HCEC 1CT (cell line): ENCODE results near the gene SLC9A5.

Source experiments
- DNase-seq: peaks from one replicate; pipeline ENCODE4 v3.0.0-alpha.2; 2017

The SLC9A5 gene

GRCh38 chr16:67258161-67258835 lies 9.5 kb downstream of the SLC9A5 start:
- DNase-seq: no peak

DNA sequence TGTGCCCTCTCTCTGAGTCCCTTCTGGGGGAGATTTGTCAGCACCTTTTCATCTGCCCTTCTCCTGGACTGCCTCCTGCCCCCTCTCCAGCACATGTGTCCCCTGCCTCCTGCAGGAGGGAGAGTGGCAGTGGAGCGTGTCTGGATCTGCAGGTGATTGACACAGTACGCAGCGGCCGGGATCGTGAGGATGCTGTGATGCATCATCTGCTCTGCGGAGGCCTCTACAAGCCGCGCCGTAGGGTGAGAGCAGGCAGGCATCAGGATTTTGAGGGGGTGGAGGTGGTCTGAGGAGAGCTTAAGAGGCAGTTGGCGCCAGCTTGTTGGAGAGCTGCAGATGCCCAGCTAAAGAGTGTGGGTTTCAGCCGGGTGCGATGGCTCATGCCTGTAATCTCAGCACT lies 10.9 kb downstream of the SLC9A5 start:
- no peak for DNase-seq

DNA sequence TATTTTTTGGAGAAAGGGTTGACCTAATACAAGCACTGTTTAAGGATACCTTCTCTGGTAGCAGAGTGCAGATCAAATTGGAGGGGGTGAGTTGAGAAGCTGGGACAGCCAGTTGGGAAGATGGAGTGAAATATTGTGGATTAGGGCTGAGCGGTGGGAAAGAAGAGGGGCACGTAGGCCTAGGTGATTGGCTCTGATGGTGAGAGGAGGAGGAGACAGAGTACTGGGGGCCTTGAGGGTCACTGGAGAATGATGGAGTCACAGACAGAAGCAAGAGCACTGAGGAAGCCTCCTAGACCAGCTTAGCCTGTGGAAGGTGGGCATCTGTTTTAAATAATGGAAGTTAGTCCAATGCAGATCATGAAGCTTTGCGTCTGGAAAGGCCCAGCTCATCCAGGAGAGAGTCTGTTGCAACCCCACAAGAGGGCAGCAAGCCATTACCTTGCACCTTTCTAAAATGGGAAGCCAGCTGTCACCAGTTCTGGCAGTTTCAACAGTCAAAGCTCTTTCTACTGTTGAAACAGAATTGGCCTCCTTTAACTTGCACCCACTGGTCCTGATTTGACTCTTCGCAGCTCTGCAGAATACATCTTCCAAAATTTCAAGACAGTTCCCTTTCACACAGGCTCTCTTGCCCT lies 11.8 kb downstream of the SLC9A5 start:
- DNase-seq: peak; percentile 58

GRCh38 chr16:67263201-67263600 lies 14.4 kb downstream of the SLC9A5 start:
- DNase-seq: no peak

- no peak for DNase-seq
These were observed 15.5 kb downstream of the SLC9A5 start for GRCh38 chr16:67264277-67264676.

DNA sequence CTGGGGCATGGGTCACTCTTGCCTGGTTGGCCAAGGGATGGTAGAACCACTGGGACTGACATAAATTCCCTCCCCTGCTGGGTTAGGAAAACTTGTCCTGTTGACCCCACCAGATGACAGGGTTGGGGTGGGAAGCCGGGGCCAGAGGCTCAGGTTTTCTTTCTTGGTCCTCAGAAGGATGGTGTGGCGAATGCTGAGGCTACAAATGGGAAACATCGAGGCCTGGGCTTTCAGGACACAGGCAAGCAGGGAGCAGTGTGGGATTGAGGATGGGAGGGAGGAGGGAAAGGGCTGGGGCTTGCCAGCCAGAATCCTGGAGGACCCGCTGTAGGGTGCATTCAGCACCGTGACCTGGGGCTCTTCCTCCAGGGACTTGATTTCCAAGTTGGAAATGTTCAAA lies 16.1 kb downstream of the SLC9A5 start:
- DNase-seq: no peak

GRCh38 chr16:67265834-67266233 lies 17.1 kb downstream of the SLC9A5 start:
- no peak for DNase-seq

DNA sequence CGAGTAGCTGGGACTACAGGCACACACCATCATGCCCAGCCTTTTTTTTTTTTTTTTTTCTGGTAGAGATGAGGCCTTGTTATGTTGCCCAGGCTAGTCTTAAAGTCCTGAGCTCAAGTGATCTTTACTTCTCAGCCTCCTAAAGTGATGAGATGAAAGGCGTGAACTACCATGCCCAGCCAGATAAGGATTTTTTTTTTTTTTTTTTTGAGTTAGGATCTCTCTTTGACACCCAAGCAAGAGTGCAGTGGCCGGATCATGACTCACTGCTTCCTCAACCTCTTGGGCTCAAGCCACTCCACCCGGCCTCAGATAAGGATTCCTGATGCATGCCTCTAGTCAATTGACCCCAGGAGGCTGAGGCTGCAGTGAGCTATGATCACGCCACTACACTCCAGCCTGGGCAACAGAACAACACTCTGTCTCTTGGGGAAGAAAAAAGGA lies 19.4 kb downstream of the SLC9A5 start:
- DNase-seq: peak; percentile 89

DNA sequence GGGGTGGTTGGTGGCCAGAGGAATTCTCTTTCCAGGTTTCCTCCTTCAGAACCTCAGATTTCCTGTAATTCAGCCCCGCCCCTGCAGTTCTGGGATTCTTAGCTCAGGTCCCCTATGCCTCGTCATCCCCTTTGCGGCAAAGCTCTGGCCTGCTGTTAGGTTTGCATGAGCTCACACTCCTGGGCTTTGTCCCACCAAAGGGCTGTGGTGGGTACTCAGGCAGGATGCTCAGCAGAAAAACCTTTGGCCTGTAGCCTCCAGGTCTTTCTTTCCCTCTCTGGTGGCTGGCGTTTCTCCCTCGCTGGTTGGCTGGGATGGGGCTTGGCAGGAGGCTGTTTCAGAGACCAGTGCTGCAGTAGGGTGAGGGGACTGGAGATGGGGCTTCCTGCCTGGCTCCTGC lies 21.0 kb downstream of the SLC9A5 start:
- DNase-seq: no peak

DNA sequence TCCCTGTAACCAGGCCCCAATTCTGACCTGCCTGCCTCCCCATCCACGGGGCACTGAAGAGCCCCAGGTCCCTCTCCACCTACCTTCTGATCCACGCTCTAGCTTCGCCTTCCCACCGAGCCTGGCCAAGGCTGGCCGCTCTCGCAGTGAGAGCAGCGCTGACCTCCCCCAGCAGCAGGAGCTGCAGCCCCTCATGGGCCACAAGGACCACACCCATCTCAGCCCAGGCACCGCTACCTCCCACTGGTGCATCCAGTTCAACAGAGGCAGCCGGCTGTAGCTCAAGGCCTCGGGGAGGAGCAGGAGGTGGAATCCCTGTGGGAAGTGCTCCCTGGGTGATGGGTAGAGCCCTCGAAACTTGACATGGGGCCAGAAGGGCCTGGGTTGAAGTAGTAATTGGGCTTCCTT lies 22.2 kb downstream of the SLC9A5 start:
- no peak for DNase-seq

GRCh38 chr16:67271446-67271845 lies 22.7 kb downstream of the SLC9A5 start:
- DNase-seq: no peak

GRCh38 chr16:67275321-67275720 lies 26.5 kb downstream of the SLC9A5 start:
- no peak for DNase-seq

DNA sequence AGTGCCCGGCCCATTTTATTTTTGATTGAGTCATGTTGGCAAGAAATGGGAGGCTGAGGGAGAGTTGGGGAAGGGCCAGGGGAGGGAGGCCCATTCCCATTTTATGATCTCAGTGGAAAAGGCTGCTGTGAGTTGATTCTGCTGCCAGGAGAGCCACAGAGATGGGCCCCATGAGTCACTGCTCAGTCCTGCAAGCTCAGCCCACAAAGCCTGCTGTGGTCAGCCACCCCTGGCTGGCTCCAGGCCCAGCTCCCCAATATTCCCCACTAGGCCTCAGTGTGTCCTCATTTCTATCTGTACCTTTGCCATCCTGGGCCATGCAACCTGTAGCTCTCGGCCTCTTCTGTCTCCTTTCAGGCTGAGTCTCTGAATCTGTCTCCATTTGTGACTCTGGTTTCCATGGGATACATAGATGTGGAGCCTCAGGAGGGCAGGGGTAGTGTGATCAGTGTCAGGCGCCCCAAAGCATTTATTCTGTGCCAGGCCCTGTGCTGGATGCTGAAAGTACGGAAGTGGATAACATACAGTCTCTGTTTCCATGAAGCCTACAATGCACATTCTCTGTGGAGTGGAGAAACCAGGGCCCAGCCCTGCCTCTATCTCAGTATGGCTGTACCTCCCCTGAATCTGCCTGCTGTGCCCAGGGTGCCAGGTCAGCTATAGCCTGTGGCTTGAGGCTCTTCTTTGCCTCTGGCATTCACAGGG lies 28.7 kb downstream of the SLC9A5 start:
- DNase-seq: peak; percentile 99

GRCh38 chr16:67277999-67278772 lies 29.4 kb downstream of the SLC9A5 start:
- peak; percentile 79 for DNase-seq

DNA sequence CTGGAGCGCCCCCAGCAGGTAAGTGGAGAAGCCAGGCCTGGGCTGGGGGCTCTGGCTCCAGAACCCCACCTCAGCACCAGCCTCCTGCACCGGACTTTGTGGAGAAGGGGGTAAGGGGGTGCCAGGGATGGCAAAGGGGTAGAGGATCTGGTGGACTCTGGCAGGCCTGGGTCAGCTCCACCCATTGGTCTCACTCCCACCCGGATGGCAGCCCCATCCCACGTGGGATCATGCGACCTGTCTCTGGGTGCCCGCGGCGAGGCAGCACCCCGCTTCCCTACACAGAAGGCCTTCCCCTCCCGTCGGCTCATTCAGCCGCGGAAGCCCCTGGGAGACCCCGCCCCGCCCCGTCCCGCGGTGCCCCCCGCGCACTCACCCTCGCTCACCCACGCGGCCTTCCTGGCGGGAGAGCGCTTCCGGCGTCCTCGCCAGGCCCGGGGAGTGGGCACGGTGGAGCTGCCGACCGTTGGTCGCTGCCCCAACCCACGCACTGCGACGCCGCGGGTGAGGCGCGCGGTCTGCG lies 30.1 kb downstream of the SLC9A5 start:
- DNase-seq: no peak

DNA sequence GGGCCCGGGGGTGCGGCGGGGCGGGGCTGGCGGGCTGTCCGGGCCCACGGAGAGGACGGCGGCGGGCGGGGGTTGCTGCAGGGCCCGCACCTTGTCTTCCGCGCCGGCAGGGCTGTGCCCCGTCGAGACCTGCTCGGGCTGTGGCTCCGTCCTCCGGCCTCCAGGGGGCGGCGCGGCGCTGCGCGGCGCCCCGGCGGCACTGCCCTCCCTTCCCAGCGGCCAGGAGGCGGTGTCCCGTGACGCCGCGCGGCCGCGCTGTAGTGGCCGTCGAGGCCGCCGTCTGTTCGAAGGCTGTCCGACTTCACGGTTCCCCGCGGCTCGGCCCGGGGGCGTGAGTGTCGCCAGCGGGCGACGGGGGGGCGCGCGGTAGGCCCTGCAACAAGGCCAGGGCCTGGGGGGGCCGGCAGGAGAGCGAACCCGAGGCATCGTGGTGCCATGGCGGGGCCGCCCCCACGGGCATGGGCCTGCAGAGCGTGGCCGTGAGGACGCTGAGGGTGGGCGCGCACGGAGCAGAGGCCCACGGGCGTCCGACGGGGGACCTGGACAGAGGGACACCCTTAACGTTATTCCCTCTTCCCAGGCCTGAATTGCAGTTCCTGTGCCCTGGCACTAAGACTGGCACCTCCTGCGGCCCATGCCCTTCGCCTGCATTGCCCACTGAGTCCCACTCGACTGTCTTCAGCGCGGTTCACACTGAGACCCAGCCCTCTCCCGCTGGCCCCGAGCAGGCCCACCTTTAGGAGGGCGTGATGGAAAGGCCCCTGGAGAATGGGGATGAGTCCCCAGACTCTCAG lies 30.7 kb downstream of the SLC9A5 start, which contains the start of gene PLEKHG4:
Gene PLEKHG4, plus strand, starts transcription at position 237 of the 794 bp plus-strand sequence. Its CDS starts 513 bp downstream, at position 750.
- peak; percentile 56 for DNase-seq

DNA sequence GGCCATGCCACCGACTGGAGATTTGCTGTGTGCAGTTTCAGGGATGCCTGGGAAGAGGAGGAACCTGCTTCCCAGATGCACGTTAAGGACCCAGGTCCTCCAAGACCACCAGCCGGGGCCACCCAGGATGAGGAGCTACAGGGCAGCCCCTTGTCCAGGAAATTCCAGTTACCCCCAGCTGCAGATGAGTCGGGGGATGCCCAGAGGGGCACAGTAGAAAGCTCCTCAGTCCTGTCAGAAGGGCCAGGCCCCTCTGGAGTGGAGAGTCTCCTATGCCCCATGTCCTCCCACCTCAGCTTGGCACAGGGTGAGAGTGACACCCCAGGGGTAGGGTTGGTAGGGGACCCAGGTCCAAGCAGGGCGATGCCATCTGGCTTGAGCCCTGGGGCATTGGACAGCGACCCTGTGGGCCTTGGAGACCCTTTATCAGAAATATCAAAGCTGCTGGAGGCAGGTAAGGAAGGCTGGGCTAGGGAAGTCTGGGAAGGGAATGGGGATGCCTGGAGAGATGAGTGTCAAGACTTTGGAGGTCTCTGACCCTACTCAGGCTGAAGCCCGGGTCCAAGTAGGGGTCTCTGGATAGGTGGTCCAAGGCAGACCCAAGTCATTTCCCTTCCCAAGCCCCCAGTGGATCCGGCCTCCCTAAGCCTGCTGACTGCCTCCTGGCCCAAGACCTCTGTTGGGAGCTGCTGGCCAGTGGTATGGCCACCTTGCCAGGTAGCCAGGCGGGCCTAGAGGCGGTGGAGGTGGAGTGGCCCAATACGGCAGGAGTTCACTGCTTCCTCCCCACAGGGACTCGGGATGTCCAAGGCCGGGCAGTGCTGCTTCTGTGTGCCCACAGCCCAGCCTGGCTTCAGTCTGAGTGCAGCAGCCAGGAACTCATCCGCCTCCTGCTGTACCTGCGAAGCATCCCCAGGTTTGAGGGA lies 31.6 kb downstream of the SLC9A5 start:
- DNase-seq: no peak

- no peak for DNase-seq
These were observed 33.0 kb downstream of the SLC9A5 start for GRCh38 chr16:67281536-67282446.

GRCh38 chr16:67282447-67282805 lies 33.6 kb downstream of the SLC9A5 start:
- no peak for DNase-seq
